ENCODE measurements around the gene SLC35B2.

Gene SLC35B2

DNA sequence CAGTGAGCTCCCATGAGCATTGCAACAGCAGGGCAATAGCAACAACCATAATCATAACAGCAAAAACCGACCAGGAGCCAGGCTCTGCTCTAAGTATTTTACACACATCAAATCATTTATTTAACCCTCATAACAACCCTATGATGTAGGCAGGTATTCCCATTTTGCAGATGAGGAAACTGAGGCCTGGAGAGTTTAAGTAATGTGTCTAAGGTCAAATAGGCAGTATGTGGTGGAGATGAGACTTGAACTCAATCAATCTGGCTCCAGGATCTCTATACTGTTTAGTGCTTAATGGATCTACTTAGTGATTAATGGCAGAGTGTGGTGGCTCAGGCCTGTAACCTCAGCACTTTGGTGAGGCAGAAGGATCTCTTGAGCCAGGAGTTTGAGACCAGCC, 16.3 kb upstream of the SLC35B2 start:
- peaks cover 17% of the 10 kb centered on the region; the same call in 1 of the 2 replicates for H4K20me1 ChIP-seq (ENCODE audit: insufficient read depth, low read length)
- H3K4me1 ChIP-seq (ENCODE audit: insufficient read depth, low read length), result no peaks in the 10 kb centered on the region
- H3K79me2 ChIP-seq (ENCODE audit: insufficient read depth, low read length), result no peaks in the 10 kb centered on the region
- DNase-seq, result no peak
- no peak overlapping the region for H3K9ac ChIP-seq (ENCODE audit: low read depth, low read length)
- no peak overlapping the region for H3K27ac ChIP-seq (ENCODE audit: low read length)
- H3K36me3 ChIP-seq (ENCODE audit: insufficient read depth, low read length), result no peaks in the 10 kb centered on the region
- no peak overlapping the region for H2AFZ ChIP-seq (ENCODE audit: low read depth, low read length)
- no peak overlapping the region for H3K4me2 ChIP-seq (ENCODE audit: insufficient read depth, low read length)
- H3K9me3 ChIP-seq (ENCODE audit: insufficient read depth, low read length, severe bottlenecking), result no peaks in the 10 kb centered on the region
- no peak overlapping the region for H3K4me3 ChIP-seq (ENCODE audit: low read depth in 1 of 2, low read length in 2 of 2)
- H3K27me3 ChIP-seq (ENCODE audit: insufficient read depth, low read length, poor library complexity), result peaks cover 3% of the 10 kb centered on the region
- ATAC-seq (ENCODE audit: insufficient read depth, low read depth), result no peak
- TF ChIP-seq, protein P1, sequence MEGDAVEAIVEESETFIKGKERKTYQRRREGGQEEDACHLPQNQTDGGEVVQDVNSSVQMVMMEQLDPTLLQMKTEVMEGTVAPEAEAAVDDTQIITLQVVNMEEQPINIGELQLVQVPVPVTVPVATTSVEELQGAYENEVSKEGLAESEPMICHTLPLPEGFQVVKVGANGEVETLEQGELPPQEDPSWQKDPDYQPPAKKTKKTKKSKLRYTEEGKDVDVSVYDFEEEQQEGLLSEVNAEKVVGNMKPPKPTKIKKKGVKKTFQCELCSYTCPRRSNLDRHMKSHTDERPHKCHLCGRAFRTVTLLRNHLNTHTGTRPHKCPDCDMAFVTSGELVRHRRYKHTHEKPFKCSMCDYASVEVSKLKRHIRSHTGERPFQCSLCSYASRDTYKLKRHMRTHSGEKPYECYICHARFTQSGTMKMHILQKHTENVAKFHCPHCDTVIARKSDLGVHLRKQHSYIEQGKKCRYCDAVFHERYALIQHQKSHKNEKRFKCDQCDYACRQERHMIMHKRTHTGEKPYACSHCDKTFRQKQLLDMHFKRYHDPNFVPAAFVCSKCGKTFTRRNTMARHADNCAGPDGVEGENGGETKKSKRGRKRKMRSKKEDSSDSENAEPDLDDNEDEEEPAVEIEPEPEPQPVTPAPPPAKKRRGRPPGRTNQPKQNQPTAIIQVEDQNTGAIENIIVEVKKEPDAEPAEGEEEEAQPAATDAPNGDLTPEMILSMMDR (IDR thresholded peaks at IDR 0.05; ENCODE audit: borderline replicate concordance, extremely low read depth, low read length, poor library complexity, severe bottlenecking), result no peak
- no peak for TF ChIP-seq EZH2 (IDR thresholded peaks at IDR 0.05; ENCODE audit: borderline replicate concordance, low read depth, low read length, severe bottlenecking)

DNA sequence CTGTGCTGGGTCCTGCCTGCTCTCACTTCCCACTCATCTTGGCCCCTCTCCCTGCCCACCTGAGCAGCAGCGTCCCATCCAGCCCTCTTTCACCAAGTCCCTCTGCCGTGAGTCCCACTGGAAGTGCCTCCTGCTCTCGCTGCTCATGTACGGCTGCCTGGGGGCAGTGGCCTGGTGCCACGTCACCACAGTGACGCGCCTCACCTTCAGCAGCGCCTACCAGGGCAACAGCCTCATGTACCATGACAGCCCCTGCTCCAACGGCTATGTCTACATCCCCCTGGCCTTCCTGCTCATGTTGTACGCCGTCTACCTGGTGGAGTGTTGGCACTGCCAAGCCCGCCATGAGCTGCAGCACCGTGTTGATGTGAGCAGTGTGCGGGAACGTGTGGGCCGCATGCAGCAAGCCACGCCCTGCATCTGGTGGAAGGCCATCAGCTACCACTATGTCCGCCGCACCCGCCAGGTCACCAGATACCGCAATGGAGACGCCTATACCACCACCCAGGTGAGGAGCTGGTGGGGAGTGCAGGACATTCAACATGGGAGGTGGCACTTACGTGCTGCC, 15.8 kb upstream of the SLC35B2 start:
- no peak for ATAC-seq (ENCODE audit: insufficient read depth, low read depth)
- DNase-seq, result no peak
- H3K27me3 ChIP-seq (ENCODE audit: insufficient read depth, low read length, poor library complexity), result peaks cover 3% of the 10 kb centered on the region
- no peak overlapping the region for H2AFZ ChIP-seq (ENCODE audit: low read depth, low read length)
- H3K4me3 ChIP-seq (ENCODE audit: low read depth in 1 of 2, low read length in 2 of 2), result no peak overlapping the region
- no peak overlapping the region for H3K9ac ChIP-seq (ENCODE audit: low read depth, low read length)
- TF ChIP-seq EZH2 (IDR thresholded peaks at IDR 0.05; ENCODE audit: borderline replicate concordance, low read depth, low read length, severe bottlenecking), result no peak
- TF ChIP-seq, protein P1 (IDR thresholded peaks at IDR 0.05; ENCODE audit: borderline replicate concordance, extremely low read depth, low read length, poor library complexity, severe bottlenecking), result no peak
- H3K4me2 ChIP-seq (ENCODE audit: insufficient read depth, low read length), result no peak overlapping the region
- peaks cover 15% of the 10 kb centered on the region; the same call in 1 of the 2 replicates for H4K20me1 ChIP-seq (ENCODE audit: insufficient read depth, low read length)
- H3K4me1 ChIP-seq (ENCODE audit: insufficient read depth, low read length), result no peaks in the 10 kb centered on the region
- H3K36me3 ChIP-seq (ENCODE audit: insufficient read depth, low read length), result no peaks in the 10 kb centered on the region
- H3K9me3 ChIP-seq (ENCODE audit: insufficient read depth, low read length, severe bottlenecking), result no peaks in the 10 kb centered on the region
- no peaks in the 10 kb centered on the region for H3K79me2 ChIP-seq (ENCODE audit: insufficient read depth, low read length)
- no peak overlapping the region for H3K27ac ChIP-seq (ENCODE audit: low read length)

DNA sequence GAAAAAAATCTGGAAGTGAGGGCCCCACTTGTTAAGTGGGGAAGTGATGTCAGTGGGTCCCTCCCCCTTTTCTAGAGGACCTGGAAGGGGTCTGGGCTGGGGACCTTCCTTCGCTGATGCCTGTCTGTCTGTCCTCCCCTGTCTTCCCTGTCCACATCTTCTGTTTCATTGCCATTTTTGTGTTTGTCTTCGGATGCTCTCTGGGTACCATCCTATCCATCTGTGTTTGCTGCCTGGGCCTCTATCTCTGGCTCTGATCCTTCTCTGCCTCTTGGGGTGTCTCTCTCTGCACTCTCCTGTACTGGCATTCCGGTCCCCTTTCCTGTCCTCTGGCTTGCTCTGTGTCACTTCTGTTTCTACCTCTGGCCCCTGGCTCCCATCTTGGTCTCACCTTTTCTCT, 15.2 kb upstream of the SLC35B2 start:
- no peak for DNase-seq
- Histone ChIP-seq H3K4me3 (ENCODE audit: low read depth in 1 of 2, low read length in 2 of 2) (no peak overlapping the region), H3K79me2 (ENCODE audit: insufficient read depth, low read length) (no peaks in the 10 kb centered on the region), H3K4me2 (ENCODE audit: insufficient read depth, low read length) (no peak overlapping the region), H3K27ac (ENCODE audit: low read length) (no peak overlapping the region), H3K27me3 (ENCODE audit: insufficient read depth, low read length, poor library complexity) (no peaks in the 10 kb centered on the region), H3K9ac (ENCODE audit: low read depth, low read length) (no peak overlapping the region), H4K20me1 (ENCODE audit: insufficient read depth, low read length) (peaks cover 12% of the 10 kb centered on the region; the same call in 1 of the 2 replicates), H3K9me3 (ENCODE audit: insufficient read depth, low read length, severe bottlenecking) (no peaks in the 10 kb centered on the region), H3K36me3 (ENCODE audit: insufficient read depth, low read length) (no peaks in the 10 kb centered on the region), H3K4me1 (ENCODE audit: insufficient read depth, low read length) (no peaks in the 10 kb centered on the region), H2AFZ (ENCODE audit: low read depth, low read length) (no peak overlapping the region)
- no peak for ATAC-seq (ENCODE audit: insufficient read depth, low read depth)
- TF ChIP-seq, protein P1 (IDR thresholded peaks at IDR 0.05; ENCODE audit: borderline replicate concordance, extremely low read depth, low read length, poor library complexity, severe bottlenecking), result no peak
- TF ChIP-seq EZH2 (IDR thresholded peaks at IDR 0.05; ENCODE audit: borderline replicate concordance, low read depth, low read length, severe bottlenecking), result no peak
